AG10803 (cell line): ENCODE results near the gene FMNL2.

ENCODE experiments used
- DNase-seq: peaks from one replicate; pipeline ENCODE4 v3.0.0; 2010; ENCODE audit warnings: low read depth
- H3K4me3 ChIP-seq: 2 replicates; pipeline ENCODE4 v1.5.1; 2011; ENCODE audit warnings: mild to moderate bottlenecking, low read length, control low read depth
- TF ChIP-seq, protein P1 (sequence below): conservative IDR thresholded peaks from 2 replicates; pipeline ENCODE4 v1.5.1; 2011; ENCODE audit warnings: mild to moderate bottlenecking, low read length, control low read depth, inconsistent platforms

The FMNL2 gene

DNA sequence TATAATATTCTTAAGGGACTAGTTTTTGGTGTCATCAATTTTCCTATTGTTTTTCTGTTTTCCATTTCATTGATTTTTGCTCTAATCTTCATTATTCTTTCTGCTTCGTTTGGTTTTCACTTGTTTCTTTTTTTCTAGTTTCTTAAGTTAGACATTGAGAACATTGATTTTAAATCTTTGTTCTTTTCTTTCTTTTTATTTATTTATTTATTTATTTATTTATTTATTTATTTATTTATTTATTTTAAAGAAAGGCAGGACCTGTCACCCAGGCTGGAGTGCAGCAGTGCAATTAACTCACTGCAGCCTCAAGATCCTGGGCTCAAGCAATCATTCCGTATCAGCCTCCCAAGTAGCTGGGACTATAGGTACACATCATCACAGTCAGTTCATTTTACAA lies 7.0 kb upstream of the FMNL2 start:
- TF ChIP-seq, protein P1, sequence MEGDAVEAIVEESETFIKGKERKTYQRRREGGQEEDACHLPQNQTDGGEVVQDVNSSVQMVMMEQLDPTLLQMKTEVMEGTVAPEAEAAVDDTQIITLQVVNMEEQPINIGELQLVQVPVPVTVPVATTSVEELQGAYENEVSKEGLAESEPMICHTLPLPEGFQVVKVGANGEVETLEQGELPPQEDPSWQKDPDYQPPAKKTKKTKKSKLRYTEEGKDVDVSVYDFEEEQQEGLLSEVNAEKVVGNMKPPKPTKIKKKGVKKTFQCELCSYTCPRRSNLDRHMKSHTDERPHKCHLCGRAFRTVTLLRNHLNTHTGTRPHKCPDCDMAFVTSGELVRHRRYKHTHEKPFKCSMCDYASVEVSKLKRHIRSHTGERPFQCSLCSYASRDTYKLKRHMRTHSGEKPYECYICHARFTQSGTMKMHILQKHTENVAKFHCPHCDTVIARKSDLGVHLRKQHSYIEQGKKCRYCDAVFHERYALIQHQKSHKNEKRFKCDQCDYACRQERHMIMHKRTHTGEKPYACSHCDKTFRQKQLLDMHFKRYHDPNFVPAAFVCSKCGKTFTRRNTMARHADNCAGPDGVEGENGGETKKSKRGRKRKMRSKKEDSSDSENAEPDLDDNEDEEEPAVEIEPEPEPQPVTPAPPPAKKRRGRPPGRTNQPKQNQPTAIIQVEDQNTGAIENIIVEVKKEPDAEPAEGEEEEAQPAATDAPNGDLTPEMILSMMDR, result no peak
- no peak overlapping the region for H3K4me3 ChIP-seq
- no peak for DNase-seq

DNA sequence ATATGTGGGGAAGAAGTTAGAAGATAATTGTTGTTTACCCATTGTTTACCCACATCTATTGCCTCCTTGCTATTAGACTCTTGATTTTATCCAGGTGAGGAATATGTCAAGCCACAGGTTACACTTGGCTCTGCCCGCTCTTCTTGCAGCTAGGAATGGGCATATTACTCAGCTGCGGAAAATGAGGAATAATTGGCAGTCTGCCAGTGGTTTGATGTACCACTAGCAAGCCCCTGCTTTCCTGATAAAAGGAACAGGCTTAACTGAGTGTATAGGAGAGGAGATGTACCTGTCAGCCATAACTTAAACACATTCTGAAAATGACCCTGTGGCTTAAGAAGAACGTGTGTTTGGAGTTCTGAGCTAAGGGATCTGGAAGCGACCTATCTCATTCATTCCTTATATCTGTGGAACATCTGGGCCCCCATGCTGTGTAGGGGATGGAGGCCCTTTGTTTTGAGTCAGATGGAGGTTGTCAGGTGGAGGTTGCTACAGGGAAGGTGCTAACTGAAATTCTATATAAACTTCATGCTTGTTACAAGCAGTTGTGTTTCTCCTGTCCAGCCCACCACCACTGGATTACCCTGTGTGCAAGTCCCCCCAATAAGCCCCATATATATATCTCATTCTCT lies 4.6 kb upstream of the FMNL2 start:
- DNase-seq, result no peak
- no peak overlapping the region for H3K4me3 ChIP-seq
- TF ChIP-seq, protein P1, result no peak

DNA sequence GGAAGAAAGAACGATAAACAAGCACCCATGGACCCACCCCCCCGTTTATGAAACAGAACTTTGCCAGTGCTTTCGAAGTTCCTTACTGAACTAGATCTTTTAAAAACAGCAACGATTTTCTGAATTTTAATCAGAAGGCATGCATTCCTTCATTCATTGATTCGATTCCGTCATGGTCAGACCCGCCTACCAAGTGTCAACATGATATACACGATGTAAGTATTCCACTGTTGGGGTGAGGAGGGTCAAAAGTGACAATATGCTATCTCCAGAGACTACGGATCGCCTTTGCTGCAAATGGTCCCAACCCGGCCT lies 316 bp upstream of the FMNL2 start:
- DNase-seq, result no peak
- TF ChIP-seq, protein P1, result no peak
- H3K4me3 ChIP-seq, result peak overlapping the region; percentile 75

DNA sequence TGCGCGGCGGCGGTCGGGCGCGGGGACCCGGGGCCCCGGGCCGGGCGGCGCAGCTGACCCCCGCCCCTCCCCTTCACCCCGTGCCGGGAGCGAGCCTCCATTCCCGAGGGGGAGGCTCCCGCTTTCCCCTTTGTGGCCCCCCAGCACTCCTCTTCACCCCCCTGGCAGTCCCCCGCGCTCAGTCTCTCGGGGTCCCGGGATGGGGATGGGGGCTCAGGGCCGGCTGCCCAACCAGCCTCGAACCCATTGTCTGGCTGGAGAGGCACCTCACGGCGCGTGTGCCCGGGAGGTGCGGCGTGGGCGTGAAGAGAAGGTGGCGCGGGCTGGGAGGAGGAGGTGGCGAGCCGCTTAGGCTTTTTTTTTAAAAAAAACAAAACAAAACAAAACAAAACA lies 748 bp downstream of the FMNL2 start:
- TF ChIP-seq, protein P1, result no peak
- DNase-seq, result no peak
- H3K4me3 ChIP-seq, result peak overlapping the region; percentile 75

DNA sequence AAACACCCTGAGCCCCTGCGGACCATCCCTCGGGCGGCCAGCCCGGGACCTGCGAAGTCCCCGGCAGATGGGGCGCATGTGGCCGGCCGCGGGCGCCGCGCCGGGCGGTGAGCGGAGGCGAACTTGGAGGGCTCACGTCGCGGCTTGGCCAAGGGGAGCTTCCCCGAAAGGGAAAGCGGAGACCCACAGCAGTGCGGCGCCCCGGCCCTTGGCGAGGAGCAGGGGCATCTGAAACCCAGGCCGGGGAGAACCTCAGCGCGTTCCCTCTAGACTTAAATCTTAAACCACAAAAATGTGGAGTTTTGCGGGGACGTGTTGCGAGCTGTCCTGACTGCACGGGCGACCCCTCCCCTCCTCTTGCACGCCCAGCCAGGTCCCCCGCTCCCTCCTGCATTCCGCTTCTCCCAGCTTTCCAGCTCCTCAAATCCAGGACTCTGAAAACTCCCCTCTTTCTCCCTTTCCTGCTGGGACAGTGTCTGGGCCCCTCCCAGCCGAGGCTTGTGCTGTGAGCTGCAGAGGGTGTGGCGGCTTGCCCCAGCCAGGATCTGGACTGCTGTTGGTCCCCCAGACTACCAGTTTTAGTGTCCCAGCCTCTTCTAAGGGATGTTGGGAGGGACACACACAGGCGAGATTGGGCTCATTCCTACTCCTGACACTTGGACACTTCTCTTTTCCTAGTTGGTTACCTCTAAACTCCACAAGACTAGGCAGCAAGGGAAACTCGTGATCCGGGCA lies 1.3 kb downstream of the FMNL2 start:
- peak; percentile 38 for DNase-seq
- peak overlapping the region; percentile 75 for H3K4me3 ChIP-seq
- TF ChIP-seq, protein P1, result no peak

DNA sequence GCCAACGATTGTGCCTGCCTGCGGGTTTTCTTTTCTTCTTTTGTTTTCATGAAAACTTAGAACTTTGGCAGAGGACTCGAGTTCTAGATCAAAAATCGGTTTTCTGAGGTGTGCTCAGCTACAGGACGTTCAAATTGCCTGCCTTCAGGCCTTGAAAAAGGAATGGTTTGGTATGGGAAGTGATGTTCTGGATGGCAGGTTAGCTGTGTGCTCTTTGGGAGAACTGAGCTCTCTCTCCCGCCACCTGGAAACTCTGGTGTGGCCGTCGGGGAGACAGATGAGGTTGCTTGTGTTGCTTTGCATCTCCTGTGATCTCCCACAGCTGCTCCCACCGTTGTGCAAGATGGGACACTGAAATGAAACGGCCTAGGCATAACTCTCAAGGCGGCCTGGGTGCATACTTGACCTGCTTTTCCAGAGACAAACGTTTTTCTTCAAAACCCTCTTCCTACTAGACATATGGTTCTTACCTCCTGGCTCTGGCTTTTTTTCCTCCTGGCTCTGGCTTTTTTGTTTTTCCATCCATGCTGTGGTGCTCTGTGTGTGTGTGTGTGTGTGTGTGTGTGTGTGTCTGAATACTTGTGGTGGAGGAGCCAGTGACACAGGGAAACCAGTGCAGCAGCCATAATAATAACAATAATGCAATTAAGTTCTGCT lies 2.0 kb downstream of the FMNL2 start:
- DNase-seq, result peak; percentile 82
- TF ChIP-seq, protein P1, result no peak
- H3K4me3 ChIP-seq, result peak overlapping the region; percentile 75

DNA sequence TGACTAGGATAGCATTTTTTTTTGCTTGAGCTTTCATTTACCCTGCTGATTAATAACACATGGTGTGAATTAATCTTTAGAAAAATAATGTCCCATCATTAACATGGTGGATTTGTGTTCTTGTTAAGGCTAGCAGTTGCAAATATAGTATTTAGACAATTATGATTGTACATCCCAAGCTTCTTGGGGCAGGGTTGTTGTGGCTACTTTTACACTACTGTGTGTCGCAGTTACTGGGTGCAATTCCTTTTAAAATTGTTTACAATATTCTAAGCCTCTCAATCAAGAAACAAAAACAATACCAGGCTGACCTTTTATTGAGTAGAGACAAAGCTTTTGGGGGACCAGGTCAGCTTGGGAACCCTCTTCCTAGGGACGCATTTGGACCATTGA lies 2.5 kb downstream of the FMNL2 start:
- TF ChIP-seq, protein P1, result no peak
- H3K4me3 ChIP-seq, result no peak overlapping the region

More for the DNA sequence above, 2.5 kb downstream of the FMNL2 start:
- DNase-seq, result no peak
